SIG-M5 (cell line): ENCODE data around the gene CBLN3.

Experiments used
- DNase-seq: peaks from one replicate; lab custom pipeline; 2025; lab: John Stamatoyannopoulos, UW

The CBLN3 gene

GRCh38 chr14:24439257-24439656 is 9.8 kb upstream of the CBLN3 start:
- no peak for DNase-seq

- no peak for DNase-seq
Observed at GRCh38 chr14:24438223-24439097, 9.0 kb upstream of the CBLN3 start.

- no peak for DNase-seq
Observed at GRCh38 chr14:24437736-24438067, 8.2 kb upstream of the CBLN3 start.

GRCh38 chr14:24437020-24437735 is 7.7 kb upstream of the CBLN3 start:
- DNase-seq: no peak

GRCh38 chr14:24436355-24437019 is 7.0 kb upstream of the CBLN3 start:
- peak; percentile 15 for DNase-seq

- DNase-seq: no peak
Observed at GRCh38 chr14:24435998-24436354, 6.5 kb upstream of the CBLN3 start.

- DNase-seq: no peak
Observed at GRCh38 chr14:24435192-24435810, 5.8 kb upstream of the CBLN3 start.

- no peak for DNase-seq
Observed at GRCh38 chr14:24434676-24435075, 5.2 kb upstream of the CBLN3 start.

- DNase-seq: no peak
Observed at GRCh38 chr14:24434036-24434435, 4.6 kb upstream of the CBLN3 start.

GRCh38 chr14:24432259-24433131 is 3.0 kb upstream of the CBLN3 start:
- no peak for DNase-seq

- peak; percentile 25 for DNase-seq
Observed at GRCh38 chr14:24431569-24432258, 2.2 kb upstream of the CBLN3 start.

- no peak for DNase-seq
Observed at GRCh38 chr14:24430682-24431568, 1.5 kb upstream of the CBLN3 start.

- no peak for DNase-seq
Observed at GRCh38 chr14:24430143-24430681, 744 bp upstream of the CBLN3 start.

GRCh38 chr14:24428628-24429394 is 657 bp downstream of the CBLN3 start:
- no peak for DNase-seq

GRCh38 chr14:24427537-24428508 is 1.6 kb downstream of the CBLN3 start:
- DNase-seq: no peak

GRCh38 chr14:24426912-24427536 is 2.4 kb downstream of the CBLN3 start:
- no peak for DNase-seq
